ENCODE results near the gene MRC1. TPM values are rescaled to one million over a fixed set of nuclear protein-coding genes. Genes with fewer than 3 reads are reported as not detected.

The MRC1 gene
- total and polyA plus RNA-seq, 2 of the 8 experiments (the other 6 are each of a cell fraction or from before 2014, with no cell fraction given) = 0.03 to 0.06 TPM

GRCh38 chr10:17766731-17767130 is 42.4 kb upstream of the MRC1 start:
- Histone ChIP-seq H2BK15ac (ENCODE audit: low read length) (no peak overlapping the region), H3K18ac (ENCODE audit: extremely low read depth, low read length) (no peak overlapping the region), H3K79me2 (ENCODE audit: control insufficient read depth in 1 of 2, insufficient read depth in 2 of 2, low read length in 2 of 2) (no peaks in the 10 kb centered on the region), H3K9me3 (ENCODE audit: insufficient read depth in 2 of 2, low read depth in 1 of 2, low read length in 1 of 2) (peaks cover 0 to 5% of the 10 kb centered on the region in 2 experiments; a peak in 1 of 4 replicates), H4K20me1 (replicated peaks in 1 of 2; ENCODE audit: control insufficient read depth in 1 of 2, insufficient read depth in 2 of 2, low read length in 2 of 2) (peaks cover 0 to 2% of the 10 kb centered on the region in 2 experiments), H3K36me3 (ENCODE audit: control insufficient read depth in 2 of 4, insufficient read depth in 4 of 4, low read length in 3 of 4) (no peaks in the 10 kb centered on the region), H2BK120ac (replicated peaks; ENCODE audit: low read depth, low read length) (no peak overlapping the region), H4K91ac (replicated peaks; ENCODE audit: insufficient read length, low read length) (no peak overlapping the region), H3K4me3 (ENCODE audit: extremely low read depth in 1 of 4, insufficient read depth in 2 of 4, low read depth in 3 of 4, low read length in 4 of 4) (no peak overlapping the region), H3K4me2 (ENCODE audit: insufficient read depth in 1 of 2, low read depth in 2 of 2, low read length in 2 of 2) (no peak overlapping the region), H3K27ac (ENCODE audit: low read depth, low read length) (no peak overlapping the region), H3K27me3 (replicated peaks in 1 of 4; ENCODE audit: control insufficient read depth in 3 of 4, extremely low read depth in 1 of 4, insufficient read depth in 3 of 4, low read length in 3 of 4) (peaks cover 31 to 44% (median 38%) of the 10 kb centered on the region in 4 experiments), H3K14ac (ENCODE audit: insufficient read length) (no peak overlapping the region), H3K4me1 (replicated peaks in 1 of 4; ENCODE audit: control insufficient read depth in 3 of 4, insufficient read depth in 4 of 4, low read length in 3 of 4) (peaks cover 0 to 4% (median 3%) of the 10 kb centered on the region in 4 experiments; a peak in 2 of 7 replicates), H3K23ac (ENCODE audit: insufficient read length) (no peak overlapping the region), H3K9ac (replicated peaks in 1 of 4; ENCODE audit: extremely low read depth in 1 of 4, low read depth in 3 of 4, low read length in 3 of 4) (no peak overlapping the region), H3K4ac (replicated peaks; ENCODE audit: insufficient read length, low read depth, low read length) (no peak overlapping the region), H2BK20ac (ENCODE audit: low read length) (no peak overlapping the region), H4K8ac (ENCODE audit: extremely low read depth, insufficient read depth, low read length) (no peak overlapping the region), H2BK5ac (ENCODE audit: low read depth, low read length) (no peak overlapping the region), H3K23me2 (ENCODE audit: low read depth, low read length) (no peaks in the 10 kb centered on the region), H3K79me1 (ENCODE audit: low read depth, low read length) (no peaks in the 10 kb centered on the region), H3K56ac (replicated peaks; ENCODE audit: insufficient read length, low read depth, low read length) (no peak overlapping the region), H4K5ac (ENCODE audit: insufficient read length, low read depth, low read length) (no peak overlapping the region), H2AFZ (ENCODE audit: low read length) (no peak overlapping the region), H2AK5ac (ENCODE audit: low read depth, low read length) (no peak overlapping the region), H2BK12ac (ENCODE audit: low read depth, low read length) (no peak overlapping the region)
- TF ChIP-seq SP2 (IDR thresholded peaks at IDR 0.05; ENCODE audit: low read length) = no peak
- no peak for TF ChIP-seq KDM4A (IDR thresholded peaks at IDR 0.05; ENCODE audit: low read depth, low read length, severe bottlenecking)
- TF ChIP-seq, protein P1, sequence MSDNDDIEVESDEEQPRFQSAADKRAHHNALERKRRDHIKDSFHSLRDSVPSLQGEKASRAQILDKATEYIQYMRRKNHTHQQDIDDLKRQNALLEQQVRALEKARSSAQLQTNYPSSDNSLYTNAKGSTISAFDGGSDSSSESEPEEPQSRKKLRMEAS (IDR thresholded peaks at IDR 0.05) = no peak
- TF ChIP-seq POLR2A (IDR thresholded peaks at IDR 0.05; ENCODE audit: control extremely low read depth in 1 of 2, low read depth in 2 of 2, low read length in 2 of 2) = no peak
- no peak for TF ChIP-seq JUND (IDR thresholded peaks at IDR 0.05; ENCODE audit: low read length)
- TF ChIP-seq SUZ12 (IDR thresholded peaks at IDR 0.05; ENCODE audit: low read length) = no peak
- no peak for TF ChIP-seq TAF1 (IDR thresholded peaks at IDR 0.05; ENCODE audit: low read depth, low read length)
- TF ChIP-seq GABPA (IDR thresholded peaks at IDR 0.05; ENCODE audit: borderline replicate concordance, insufficient read depth, low read length) = no peak
- no peak for TF ChIP-seq EP300 (IDR thresholded peaks at IDR 0.05; ENCODE audit: borderline replicate concordance in 1 of 2, low read depth in 2 of 2, low read length in 2 of 2)
- TF ChIP-seq TAF7 (optimal IDR thresholded peaks at IDR 0.05; ENCODE audit: borderline replicate concordance, low read depth, low read length) = no peak
- TF ChIP-seq CHD2 (IDR thresholded peaks at IDR 0.05; ENCODE audit: low read length) = no peak
- TF ChIP-seq TBP (IDR thresholded peaks at IDR 0.05; ENCODE audit: low read depth, low read length) = no peak
- no peak for TF ChIP-seq BCL11A (IDR thresholded peaks at IDR 0.05; ENCODE audit: low read depth in 2 of 2, low read length in 2 of 2)
- no peak for TF ChIP-seq CEBPB (IDR thresholded peaks at IDR 0.05; ENCODE audit: low read depth, low read length)
- TF ChIP-seq RNF2 (IDR thresholded peaks at IDR 0.05; ENCODE audit: borderline replicate concordance, low read depth, low read length, missing control alignments, poor library complexity, severe bottlenecking) = no peak
- CTCF ChIA-PET (ENCODE audit: partially characterized antibody) = interaction anchor here (1.4 kb wide), 1 partner anchor 160 kb away, joined by 3 read pairs; no protein-coding TSS in a partner anchor
- no peak for DNase-seq (ENCODE audit: low read depth in 1 of 2, low spot score in 2 of 2)
- no peak for FAIRE-seq
- WGBS, 2 experiments (ENCODE audit: extremely low coverage in 1 of 2, insufficient coverage in 1 of 2, insufficient read length in 1 of 2, insufficient replicate concordance in 2 of 2, low coverage in 1 of 2, low lambda C conversion rate in 2 of 2, missing lambda C conversion rate in 1 of 2) = 93% methylated on average over 1 of the region's 1 CpG; no CpG with 5 or more reads in 1 of the 2 experiments
- POLR2A ChIA-PET (ENCODE audit: partially characterized antibody) = no interaction called here
